Measurements from ENCODE around the gene CHST3.

DNA sequence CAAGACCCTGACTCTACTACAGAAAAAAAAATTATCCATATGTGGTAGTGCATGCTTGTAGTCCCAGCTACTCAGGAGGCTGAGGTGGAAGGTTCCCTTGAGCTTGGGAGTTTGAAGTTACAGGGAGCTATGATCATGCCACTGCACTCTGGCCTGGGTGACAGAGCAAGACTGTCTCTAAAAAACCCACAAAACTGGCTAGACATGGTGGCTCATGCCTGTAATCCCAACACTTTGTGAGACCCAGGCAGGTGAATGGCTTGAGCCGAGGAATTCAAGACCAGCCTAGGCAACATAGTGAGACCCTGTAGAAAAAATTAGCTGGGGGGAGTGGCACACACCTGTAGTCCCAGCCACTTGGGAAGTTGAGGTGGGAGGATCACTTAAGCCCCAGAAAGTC lies 32.9 kb upstream of the CHST3 start:
- TF ChIP-seq, protein P1, sequence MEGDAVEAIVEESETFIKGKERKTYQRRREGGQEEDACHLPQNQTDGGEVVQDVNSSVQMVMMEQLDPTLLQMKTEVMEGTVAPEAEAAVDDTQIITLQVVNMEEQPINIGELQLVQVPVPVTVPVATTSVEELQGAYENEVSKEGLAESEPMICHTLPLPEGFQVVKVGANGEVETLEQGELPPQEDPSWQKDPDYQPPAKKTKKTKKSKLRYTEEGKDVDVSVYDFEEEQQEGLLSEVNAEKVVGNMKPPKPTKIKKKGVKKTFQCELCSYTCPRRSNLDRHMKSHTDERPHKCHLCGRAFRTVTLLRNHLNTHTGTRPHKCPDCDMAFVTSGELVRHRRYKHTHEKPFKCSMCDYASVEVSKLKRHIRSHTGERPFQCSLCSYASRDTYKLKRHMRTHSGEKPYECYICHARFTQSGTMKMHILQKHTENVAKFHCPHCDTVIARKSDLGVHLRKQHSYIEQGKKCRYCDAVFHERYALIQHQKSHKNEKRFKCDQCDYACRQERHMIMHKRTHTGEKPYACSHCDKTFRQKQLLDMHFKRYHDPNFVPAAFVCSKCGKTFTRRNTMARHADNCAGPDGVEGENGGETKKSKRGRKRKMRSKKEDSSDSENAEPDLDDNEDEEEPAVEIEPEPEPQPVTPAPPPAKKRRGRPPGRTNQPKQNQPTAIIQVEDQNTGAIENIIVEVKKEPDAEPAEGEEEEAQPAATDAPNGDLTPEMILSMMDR (IDR thresholded peaks at IDR 0.05; ENCODE audit: insufficient read depth, low read length, poor library complexity, severe bottlenecking): no peak
- TF ChIP-seq EZH2phosphoT487 (conservative IDR thresholded peaks at IDR 0.05; ENCODE audit: low read length): no peak
